Medulla oblongata (tissue), 1 donor: ENCODE measurements around the gene NOS3.

Source experiments
- DNase-seq: peaks from one replicate; pipeline ENCODE4 v3.0.0-alpha.2; 2015; ENCODE audit errors: extremely low spot score

NOS3 gene

DNA sequence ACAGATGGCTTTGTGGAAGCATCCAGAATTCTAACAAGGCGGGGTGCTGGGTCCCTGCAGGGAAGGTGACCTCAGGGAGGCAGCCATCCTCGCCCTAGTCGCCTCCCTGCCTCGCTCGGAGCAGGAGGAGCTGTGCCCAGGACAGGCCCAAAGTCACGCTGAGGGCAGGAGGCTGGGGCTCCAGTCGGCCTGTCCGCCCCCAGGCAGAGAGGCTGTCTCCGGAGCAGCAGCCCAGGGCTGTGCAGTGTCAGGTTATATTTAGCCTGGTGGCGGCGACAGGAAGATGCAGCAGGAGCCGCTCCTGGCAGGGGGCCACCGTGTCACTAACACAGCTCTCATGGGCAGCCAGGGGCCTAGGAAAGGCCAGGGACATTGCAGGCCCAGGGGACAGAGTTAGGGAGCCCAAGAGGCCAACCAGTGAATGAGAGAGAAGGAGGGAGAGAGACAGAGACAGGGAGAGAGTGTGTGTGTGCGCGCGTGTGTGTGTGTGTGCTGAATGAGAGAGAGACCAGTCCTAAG is 26.2 kb upstream of the NOS3 start:
- DNase-seq, result no peak

DNA sequence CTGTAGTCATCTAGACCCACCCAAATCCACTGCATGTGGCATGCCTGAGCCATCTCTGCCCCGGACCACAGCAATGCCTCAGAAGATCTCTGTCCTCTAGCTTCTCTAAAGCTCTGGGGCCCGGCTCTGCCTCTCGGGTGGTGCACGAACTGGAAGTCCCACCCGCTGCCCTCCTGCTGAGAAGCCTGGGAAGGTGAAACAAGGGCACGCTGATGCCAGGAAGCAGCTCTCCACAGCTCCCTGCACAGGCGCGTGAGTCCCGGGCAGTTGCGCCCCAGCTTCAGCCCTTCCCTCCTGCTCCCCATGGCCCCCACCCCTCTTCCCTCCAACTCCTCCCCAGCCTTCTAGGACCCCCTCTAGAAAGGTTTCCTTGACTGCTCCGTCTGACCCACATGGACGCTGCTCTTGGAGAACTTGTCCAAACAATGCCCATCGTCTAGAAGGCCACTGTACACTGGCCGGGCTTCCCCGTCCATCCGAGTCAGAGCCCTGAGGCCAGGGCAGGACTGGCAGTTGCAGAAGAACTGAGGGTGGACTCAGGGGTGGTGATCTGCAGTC is 25.5 kb upstream of the NOS3 start:
- DNase-seq, result no peak

DNA sequence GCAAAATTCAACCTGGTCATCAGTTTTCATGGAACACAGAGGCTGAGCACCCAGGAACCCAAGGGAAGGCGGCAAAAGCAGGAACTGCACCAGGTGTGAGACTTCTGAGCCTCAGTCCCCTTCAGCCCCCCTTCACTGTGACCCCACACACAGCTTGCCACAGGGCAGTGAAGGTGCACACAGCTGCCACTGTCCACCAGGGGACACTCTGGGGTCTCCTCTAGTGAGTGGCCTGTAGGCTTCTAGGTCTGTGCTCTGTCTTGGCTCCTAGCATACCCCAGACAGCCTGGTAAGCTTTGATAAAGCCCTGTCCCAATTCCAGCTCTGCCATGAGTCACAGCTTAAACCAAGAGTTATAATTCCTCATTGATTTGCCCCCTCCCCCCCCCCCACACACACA is 24.8 kb upstream of the NOS3 start:
- DNase-seq, result no peak

DNA sequence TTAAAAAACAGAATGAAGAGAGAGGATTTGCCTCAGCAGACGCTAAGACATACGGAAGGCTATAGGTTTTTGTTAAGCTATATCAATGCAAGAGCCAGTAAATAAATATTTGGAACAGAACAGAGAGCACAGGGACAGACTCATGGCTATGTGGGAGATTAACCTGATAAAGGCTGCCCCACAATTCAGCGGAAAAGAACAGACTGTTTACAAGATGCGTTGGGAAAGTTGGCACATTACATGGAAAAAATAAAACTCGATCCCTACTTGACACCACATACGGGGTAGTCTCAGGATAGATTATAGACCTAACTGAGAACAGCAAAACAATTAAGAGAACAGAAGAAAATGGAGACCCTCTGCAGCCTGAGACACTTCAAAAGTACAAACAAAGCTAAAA is 23.5 kb upstream of the NOS3 start:
- DNase-seq, result no peak

DNA sequence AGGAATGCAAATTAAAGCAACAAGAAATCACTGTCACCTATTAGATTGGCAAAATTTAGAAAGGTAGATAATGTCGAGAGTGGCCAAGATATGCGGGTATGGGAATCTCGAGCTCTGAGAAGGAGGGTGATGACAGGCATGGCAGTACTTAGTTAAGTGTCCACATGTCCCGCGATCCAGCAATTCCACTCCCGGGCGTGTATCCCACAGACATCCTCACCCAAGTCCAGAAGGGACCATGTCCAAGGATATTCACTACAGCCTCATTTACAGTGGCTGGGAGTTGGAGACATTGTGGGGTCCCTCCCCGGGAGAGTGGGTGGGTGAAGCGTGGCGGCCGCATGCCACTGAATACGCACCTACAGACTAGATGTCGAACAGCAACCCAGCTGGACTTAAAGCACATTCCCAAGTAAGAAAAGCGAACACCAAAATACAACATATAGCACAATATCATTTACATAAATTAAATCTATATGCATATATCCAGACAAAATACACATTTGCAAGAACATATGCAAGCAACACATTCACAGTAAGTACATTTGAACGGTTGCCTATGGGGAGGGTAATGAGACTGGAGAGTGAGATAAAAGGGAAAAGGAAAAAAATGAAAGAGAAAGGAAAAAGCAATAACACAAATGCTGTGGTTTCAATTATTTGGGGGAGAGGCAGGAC is 22.6 kb upstream of the NOS3 start:
- no peak for DNase-seq

DNA sequence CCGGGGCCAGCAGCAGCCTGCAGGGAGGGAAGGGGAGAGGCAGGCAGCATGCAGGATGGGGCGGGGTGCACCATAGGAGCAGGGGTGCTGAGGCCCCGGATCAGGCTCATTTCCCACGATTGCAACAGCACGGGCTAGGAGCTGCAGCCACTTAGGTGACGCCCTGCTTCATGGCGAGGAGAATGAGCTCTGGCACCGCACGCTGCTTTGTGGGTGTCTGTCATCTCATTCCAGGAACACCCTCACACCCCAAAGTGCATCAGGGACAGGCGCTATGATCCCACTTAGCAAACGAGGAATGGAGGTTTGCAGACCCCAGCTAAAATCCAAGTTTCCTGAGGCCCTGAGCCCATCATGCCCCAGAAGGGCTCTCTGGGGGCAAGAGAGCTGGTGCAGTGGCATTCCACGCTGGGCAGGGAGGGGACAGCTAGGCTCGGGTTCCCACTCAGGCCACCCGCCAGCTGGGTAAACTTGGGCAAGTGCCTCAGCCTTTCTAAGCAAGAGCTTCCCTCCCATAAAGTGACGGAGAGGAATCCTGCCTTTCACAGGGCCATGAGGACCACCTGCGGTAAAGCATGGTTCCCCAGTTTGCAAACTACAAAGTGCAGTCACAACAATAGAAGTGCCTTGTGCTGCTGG is 22.0 kb upstream of the NOS3 start:
- no peak for DNase-seq

DNA sequence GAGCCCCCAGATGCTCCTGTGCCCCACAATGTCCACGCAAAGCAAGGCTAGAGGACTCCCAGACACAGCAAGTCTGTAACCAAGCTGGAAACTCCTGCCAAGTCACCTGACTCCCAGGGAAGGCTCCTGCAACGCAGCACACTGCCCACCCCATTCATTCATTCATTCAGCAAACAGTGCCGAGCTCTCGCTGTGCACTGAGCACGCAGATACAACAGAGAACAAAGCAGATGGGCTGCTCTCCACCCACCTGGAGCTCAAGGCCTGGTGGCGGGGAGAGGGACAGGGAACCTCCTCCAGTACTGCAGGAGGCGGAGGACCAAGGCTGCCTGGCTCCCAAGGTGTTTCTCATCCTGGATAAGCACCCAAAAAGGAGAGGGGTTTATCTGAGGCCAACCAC is 21.3 kb upstream of the NOS3 start:
- no peak for DNase-seq

DNA sequence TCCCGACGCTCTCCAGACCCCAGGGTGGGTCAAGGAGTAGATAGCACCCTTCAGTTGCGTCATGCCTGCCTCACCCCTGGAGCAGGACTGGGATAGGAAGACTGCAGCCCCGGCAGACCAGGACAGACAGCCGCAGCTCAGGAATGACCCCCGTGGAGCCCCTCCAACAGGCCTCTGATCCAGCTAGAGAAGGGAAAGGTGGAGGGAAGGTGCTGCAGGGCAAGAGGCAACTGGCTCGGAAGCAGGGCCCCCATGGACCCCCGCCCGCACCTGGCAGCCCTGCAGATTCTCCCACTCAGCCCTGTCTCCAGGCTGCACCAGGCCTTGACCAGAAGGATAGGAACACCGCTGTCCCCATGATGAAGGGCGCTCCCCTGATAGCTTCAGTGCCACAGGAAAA is 20.4 kb upstream of the NOS3 start:
- no peak for DNase-seq

DNA sequence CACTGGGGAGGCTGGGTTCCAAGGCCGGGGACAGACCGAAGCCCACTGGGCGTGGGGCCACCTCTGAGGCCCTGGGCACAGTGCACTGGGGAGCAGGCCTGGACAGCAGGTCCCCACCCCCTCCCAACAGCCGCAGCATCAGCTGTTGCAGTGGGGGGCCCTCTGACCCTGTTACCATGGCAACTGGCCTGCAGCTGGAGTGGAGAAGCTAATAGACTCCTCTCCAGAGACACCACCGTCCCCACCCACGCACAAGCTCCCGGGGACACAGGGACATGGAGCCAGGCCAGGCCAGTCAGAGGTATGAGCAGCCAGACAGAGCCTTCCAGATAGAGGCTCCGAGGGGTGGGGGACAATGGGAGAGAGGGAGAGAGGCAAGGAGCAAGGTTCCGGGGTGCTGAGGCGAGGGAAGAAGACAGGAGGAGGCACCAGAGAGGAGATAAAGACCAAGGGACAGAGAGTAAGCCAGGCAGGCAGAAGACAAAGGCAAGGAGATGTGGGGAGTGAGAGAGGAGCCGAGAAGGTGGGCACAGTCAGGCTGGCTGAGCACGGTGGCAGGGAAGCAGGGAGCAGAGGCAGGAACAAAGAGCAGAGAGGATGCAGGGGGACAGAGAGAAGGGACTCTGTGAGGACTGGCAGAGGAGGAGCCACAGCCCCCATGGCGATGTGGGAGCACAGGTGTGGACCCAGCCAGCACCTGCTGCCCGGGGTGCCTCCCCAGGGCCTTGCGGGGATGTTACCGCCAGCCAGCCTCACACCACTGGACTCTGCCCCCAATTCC is 19.4 kb upstream of the NOS3 start:
- no peak for DNase-seq

DNA sequence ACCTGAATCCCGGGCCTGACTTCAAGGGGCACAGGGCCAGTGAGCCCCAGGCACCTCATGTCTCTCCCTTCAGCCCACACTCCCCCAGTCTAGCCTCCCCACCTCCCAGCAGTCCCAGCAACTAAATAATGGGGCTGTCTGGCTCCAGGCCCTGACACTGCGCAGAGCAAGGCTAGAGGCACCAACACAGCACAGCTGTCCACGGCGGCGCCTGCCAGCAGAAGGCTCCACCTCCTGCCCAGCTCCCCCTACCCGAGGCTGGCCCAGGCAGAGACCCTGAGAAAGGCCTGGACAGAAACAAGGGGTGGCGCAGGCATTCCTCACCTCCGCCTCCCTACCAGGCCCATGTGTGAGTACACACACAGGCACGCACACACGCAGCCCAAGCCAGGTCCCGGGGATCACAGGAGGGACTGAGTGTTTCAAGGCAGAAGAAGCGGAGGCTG is 18.8 kb upstream of the NOS3 start:
- DNase-seq, result peak; percentile 76

DNA sequence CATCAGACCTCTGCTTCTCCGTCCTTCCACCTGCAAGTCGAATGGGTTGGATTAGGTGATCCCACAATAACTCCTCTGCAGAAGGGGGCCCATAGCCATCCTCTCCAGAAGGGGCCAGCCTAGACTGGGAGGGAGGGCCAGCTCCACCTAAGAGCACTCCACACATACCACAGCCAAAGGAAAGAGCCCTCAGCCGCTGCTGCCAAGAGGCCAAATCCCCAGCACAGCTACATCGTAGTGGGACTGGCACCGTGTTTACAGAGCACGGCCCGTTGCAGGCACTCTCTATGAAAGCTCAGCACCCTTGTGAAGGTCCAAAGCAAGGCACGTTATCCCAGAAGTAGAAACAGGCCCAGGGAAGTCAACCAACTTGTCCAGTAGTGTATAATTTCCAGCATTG is 18.1 kb upstream of the NOS3 start:
- no peak for DNase-seq

DNA sequence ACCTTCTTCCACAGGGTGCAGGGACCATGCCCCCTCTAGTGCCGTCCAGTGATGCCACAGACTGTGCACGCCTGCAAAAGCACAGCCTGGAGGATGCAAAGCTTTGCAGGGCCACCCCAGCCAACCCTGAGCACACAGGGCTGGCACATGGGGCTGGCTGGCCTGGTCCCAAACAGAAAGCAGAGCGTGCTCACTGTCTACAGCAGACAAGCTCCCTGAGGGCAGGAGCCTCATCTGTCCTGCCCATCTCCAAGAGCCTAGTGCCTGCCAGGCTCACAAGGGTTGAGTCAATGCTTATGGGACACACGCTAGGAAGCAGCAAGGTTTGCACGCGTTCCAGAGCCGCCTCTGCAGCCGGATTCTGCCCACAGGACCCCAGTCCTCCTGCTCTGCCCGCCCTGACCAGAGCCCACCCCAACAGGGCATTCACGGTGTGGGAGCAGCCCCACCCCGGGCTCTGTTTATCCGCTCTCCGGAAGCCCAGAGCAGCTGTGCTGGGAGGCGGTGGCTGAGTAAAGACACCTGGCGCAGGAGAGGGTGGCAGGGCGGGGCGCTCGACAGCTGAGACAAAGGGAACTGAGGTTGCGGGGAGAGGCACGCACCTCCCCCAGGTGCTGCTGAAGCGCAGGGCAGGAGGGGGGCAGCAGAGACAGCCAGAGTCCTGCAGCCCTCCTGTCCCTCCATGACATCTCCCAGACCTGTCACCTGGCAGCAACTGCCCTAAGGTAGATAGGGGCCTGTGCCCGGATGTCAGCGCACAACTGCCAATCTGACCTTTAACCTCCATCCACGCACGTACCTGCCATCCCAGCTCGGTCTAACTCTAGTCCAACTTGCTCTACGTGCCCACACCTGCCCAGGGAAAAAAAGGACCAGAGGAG is 17.0 kb upstream of the NOS3 start:
- DNase-seq, result no peak

DNA sequence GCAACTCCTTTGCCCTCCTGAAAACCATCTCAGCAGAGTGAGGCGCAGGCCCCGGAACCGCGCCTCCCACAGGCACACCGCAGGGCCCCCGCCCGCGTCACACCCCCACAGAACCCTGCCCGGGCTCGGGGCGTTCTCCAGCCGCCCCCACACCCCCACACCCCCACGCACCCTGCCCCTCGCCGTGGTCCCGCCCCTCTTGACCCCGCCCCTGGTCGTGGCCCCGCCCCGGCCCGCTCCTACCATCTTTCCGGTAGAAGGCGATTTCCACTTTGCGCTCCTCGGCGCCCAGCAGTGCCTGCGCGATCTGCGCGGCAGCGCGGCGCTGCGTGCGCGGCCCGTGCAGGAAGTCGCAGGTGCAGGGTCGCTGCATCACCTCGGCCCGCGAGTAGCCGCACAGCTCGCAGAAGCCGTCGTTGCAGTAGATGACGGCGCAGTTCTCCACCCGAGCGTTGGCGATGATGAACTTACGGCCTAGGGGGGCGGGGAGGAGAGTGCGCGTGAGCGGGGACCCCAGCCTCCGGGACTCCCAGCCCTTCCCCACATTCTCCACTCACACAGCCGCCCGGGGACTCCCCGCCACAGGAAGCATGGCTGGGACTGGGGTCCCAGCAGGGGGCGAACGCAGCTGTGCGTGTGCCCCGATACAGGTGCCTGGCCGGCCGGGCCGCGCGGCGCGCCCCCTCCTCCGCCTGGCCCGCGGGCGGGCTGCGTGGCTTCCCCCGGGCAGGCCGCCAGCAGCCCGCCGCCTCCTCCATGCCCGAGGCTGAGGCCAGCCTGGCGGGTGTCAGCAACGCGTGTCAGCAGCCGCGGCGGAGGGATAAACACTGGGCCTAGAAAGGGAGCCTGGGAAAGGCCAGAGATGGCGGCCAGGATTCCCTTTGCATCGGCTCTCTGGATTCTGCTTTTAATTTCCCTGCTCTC is 16.1 kb upstream of the NOS3 start:
- DNase-seq, result peak; percentile 44

DNA sequence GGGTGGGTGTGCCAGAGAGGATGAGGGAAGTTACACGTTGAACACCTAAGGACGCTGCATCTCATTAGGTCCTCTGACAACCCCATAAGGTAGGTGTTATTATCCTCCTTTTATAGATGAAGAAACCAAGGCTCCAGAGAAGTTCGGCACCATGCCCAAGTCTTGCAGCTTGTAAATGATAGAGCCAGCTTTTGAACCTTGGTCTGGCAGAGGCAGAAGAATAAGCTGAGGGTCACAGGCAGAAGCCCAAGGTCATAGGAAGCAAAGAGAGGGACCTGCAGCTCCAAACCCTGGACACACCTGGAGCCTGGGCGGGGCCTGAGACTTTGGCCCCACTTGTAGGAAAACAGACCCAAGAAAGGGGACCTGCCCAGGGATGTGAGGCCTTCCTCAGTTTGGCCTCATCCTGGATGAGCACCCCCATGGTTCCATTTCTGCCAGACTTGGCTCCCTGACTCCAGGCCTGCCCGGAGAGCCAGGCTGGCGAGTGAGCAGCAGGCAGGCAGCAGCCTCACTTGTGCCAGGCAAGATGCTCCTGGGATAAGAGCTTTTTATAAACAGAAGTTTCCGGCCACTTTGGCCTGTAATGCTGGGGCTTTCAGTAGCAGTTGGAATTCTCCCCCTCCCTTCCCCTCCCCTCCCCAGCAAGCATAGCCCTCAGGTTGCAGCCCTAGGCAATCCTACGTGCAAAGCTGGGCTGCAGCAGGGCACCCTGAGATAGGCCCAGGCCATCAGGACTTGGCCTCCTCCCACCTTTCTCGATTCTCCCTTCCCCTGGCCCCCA is 15.1 kb upstream of the NOS3 start:
- DNase-seq, result no peak

DNA sequence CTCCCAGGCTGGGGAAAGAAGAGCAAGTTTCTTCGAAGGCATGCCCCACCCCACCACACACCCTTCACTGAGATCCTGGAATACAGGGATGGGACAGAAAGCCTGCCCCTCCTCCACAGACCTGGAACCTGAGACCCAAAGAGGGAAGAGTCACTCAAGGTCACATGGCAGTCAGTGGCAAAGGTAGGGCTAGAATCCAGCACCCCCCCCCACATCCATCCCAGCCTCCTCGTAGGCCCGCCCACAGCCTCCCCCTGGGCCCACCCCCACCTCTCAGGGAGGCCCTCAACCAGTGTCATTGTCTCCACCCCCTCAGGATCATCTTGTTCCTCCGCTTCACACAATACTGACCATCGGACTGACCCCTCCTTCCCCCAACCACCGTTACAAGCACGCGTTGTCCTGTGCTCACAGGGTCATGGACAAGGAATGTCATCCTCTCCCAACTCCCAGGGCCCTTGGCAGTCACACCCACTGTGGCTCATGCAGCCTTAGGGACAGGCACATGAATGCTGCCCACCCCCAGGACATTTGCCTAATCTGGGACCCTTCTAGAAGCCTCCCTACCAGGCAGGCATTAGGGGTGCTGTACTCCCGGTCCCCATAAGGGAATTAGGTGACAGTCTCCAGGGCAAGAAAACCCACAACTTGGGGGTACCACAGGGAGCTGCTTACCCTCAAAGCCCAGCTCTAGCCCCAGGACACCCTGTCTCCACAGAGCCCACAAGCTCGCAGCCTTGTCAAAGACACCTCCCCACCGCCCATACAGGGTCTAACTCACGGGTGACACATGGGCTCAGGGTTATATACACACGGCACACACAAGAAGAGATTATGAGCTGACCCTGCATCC is 14.1 kb upstream of the NOS3 start:
- no peak for DNase-seq

DNA sequence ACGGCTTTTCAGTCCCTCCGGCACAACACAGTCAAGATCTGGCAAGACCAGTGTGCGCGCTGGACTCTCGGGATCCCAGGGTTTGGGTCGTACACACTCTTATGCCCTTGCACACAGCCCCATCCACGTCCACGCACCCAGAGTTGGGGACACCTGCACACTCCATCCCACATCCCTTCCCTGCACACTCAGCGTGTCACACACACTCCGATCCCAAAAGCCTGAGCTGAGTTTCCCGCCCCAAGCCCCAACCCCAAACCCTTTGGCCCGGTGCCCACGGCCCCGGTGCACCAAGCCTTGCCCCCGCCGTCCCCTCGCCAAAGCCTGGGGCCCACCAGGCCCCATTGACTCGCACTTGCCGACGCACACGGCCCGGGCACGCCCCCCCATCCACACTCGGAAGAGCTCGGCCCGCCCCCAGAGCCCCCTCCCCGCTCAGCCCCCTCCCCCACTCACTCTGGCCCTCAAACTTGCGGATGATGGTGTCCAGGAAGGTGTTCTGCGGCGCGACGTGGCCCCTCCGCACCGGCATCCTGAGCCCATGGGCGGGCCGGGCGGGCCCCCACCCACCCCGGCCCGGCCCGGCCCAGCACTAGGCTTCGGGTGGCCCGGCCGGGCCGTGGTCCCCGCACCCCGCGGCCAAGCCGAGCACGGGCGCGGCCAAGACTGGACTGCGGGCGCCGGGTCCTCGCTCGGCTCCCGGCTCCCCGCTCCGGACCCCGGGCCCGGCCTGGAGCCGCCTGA is 13.3 kb upstream of the NOS3 start:
- no peak for DNase-seq

DNA sequence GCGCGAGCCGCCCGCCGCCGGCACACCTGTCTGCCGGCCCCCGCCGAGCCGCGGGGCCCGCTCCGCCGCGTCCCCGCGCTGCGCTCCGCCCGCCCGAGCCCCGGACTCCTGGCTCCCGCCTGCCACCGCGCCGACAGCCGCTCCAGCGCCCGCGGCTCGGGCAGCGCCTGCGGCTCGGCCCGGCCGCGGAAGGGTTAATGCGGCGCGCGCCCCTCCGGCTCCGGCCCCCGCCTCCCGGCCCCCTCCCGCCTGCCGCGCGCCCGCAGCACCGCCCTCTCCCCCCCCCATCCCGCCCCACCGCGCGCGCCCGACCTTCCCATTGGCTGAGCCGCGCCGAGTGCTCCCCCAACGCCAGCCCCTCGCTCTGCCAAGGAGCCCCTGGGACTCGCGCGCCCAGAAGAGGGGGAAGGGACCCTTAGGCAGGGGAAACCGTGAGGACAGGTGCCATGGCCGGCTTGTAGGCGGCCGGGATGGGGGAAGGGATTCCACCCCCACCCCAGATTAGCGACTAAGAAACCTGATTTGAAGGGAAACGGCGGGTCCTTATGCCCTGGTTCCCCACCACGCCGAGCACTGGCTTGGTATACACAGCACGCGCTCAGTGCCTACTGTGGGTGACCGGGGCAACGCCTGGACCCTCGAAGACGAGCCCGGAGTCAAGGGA is 12.6 kb upstream of the NOS3 start, which contains the start of gene KCNH2:
KCNH2 (minus strand) TSS at position 196 of the 664 bp plus-strand sequence. CDS start 408 bp downstream, outside the sequence.
- DNase-seq, result peak; percentile 44
